Erythroblast (primary cell): ENCODE measurements around the gene SGCE.

Experiments
- GATA1 ChIP-seq: IDR thresholded peaks from 2 replicates; pipeline ENCODE4 v1.6.1; 2011; ENCODE audit warnings: low read depth, mild to moderate bottlenecking, control low read depth, low read length, moderate library complexity
- POLR2A ChIP-seq: IDR thresholded peaks from 2 replicates; pipeline ENCODE4 v1.6.1; 2011; ENCODE audit warnings: mild to moderate bottlenecking, low read length

DNA sequence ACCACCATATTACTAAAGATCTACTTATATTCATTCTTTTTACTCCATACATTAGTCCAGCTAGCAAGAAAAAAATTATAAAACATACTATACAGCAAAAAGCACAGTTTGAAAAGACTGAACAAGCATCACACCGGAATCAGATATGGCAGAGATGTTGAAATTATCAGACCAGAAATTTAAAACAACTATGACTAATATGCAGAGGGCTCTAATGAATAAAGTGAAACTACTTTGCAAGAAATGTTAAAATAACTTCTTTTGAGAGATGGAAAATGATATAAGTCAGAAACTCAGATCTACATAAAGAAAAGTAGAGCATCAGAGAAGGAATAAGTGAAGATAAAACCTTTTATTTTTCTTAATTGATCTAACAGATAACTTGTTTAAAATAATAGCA, 50.9 kb downstream of the SGCE start:
- TF ChIP-seq POLR2A: no peak
- TF ChIP-seq GATA1: no peak
